Astrocyte (in vitro differentiated cells and primary cell): ENCODE data around the gene IL1RAP. TPM values are rescaled to one million over a fixed set of nuclear protein-coding genes. Genes with fewer than 3 reads are reported as not detected.

ENCODE experiments used
- DNase-seq: peaks from one replicate; pipeline ENCODE4 v3.0.0-alpha.2; 2010; ENCODE audit warnings: low read depth
- FAIRE-seq: peaks from 2 replicates; lab custom pipeline; 2011; peaks lifted over from hg19 to GRCh38; lab: Jason Lieb, UNC
- H2AFZ ChIP-seq: 2 replicates; pipeline ENCODE4 v1.6.0; 2012; ENCODE audit warnings: low read depth, low read length, inconsistent platforms
- H3K27ac ChIP-seq: 2 replicates; pipeline ENCODE4 v1.5.1; 2011; ENCODE audit warnings: low read depth, low read length, inconsistent platforms
- H3K27me3 ChIP-seq: 2 replicates; pipeline ENCODE4 v1.6.0; 2011; ENCODE audit warnings: low read length, inconsistent platforms; ENCODE audit not compliant: insufficient read depth
- H3K36me3 ChIP-seq: 2 replicates; pipeline ENCODE4 v1.5.1; 2011; ENCODE audit warnings: low read length, inconsistent platforms; ENCODE audit not compliant: insufficient read depth
- H3K4me1 ChIP-seq: 2 replicates; pipeline ENCODE4 v1.5.1; 2011; ENCODE audit warnings: low read length, inconsistent platforms; ENCODE audit not compliant: insufficient read depth
- H3K4me2 ChIP-seq: 2 replicates; pipeline ENCODE4 v1.6.0; 2012; ENCODE audit warnings: low read length, inconsistent platforms
- H3K4me3 ChIP-seq: 2 replicates; pipeline ENCODE4 v1.5.1; 2011; ENCODE audit warnings: low read depth, mild to moderate bottlenecking, low read length, inconsistent platforms; ENCODE audit not compliant: insufficient read depth
- H3K79me2 ChIP-seq: 2 replicates; pipeline ENCODE4 v1.6.0; 2012; ENCODE audit warnings: mild to moderate bottlenecking, low read length, inconsistent platforms; ENCODE audit not compliant: insufficient read depth
- H3K9ac ChIP-seq: 2 replicates; pipeline ENCODE4 v1.6.0; 2012; ENCODE audit warnings: mild to moderate bottlenecking, low read length, inconsistent platforms
- H3K9me3 ChIP-seq: 2 replicates; pipeline ENCODE4 v1.5.1; 2012; ENCODE audit warnings: low read depth, mild to moderate bottlenecking, low read length, inconsistent platforms; ENCODE audit not compliant: insufficient read depth
- H4K20me1 ChIP-seq: 2 replicates; pipeline ENCODE4 v1.6.0; 2012; ENCODE audit warnings: low read length, inconsistent platforms; ENCODE audit not compliant: insufficient read depth
- H3K27ac Mint-ChIP-seq: one replicate; pipeline ENCODE4 v1.8.0; 2021; ENCODE audit warnings: mild to moderate bottlenecking, mixed read lengths; ENCODE audit not compliant: unreplicated experiment
- H3K27me3 Mint-ChIP-seq: one replicate; pipeline ENCODE4 v1.8.0; 2021; ENCODE audit warnings: low read depth, mixed read lengths; ENCODE audit not compliant: unreplicated experiment
- H3K36me3 Mint-ChIP-seq: one replicate; pipeline ENCODE4 v1.8.0; 2021; ENCODE audit warnings: low read depth, mixed read lengths; ENCODE audit not compliant: unreplicated experiment
- H3K4me1 Mint-ChIP-seq: one replicate; pipeline ENCODE4 v1.8.0; 2021; ENCODE audit warnings: low read depth, mixed read lengths; ENCODE audit not compliant: unreplicated experiment
- H3K4me3 Mint-ChIP-seq: one replicate; pipeline ENCODE4 v1.8.0; 2021; ENCODE audit warnings: mild to moderate bottlenecking, moderate library complexity, mixed read lengths; ENCODE audit not compliant: unreplicated experiment
- H3K9me3 Mint-ChIP-seq: one replicate; pipeline ENCODE4 v1.8.0; 2021; ENCODE audit warnings: mild to moderate bottlenecking, mixed read lengths; ENCODE audit not compliant: unreplicated experiment
- EZH2 ChIP-seq: IDR thresholded peaks from 2 replicates; pipeline ENCODE4 v1.6.1; 2012; ENCODE audit warnings: mild to moderate bottlenecking, low read length, inconsistent platforms; ENCODE audit not compliant: insufficient read depth
- total RNA-seq: library from RNA; stranded (reverse); gene quantifications from 2 replicates; pipeline ENCODE4 v1.2.1, GENCODE V29; 2021
- TF ChIP-seq, protein P1 (sequence below): IDR thresholded peaks from 2 replicates; pipeline ENCODE4 v1.5.1; 2011; ENCODE audit warnings: low read depth, mild to moderate bottlenecking, inconsistent platforms, low read length, moderate library complexity; ENCODE audit not compliant: insufficient read depth

Gene IL1RAP
- total RNA-seq, 1 donor from 2014 or later, result 19.4 TPM

DNA sequence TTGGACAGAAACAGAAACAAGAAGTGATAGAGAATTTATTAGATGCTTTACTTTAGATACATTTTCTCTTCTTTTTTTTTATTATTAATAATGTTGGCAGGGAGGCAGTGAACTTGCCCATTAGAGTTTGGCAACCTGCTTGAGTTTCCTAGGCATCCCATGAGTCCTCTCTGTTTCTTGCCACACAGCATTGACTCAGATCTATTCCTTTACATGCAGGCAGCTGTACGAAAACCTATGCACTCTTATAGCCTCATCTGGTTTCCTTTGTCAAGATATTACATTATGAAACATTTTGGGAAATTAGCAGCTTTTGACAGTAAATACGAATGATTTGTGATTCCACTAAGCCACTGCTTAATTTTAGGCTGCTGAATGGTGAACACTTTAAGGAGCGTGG, 23.3 kb downstream of the IL1RAP start:
- DNase-seq, result no peak
- no peak overlapping the region for H2AFZ ChIP-seq
- no peaks in the 10 kb centered on the region for H3K27me3 ChIP-seq
- Mint-ChIP-seq H3K4me1 (peaks cover 21% of the 10 kb centered on the region), H3K27ac (no peak overlapping the region), H3K9me3 (no peaks in the 10 kb centered on the region), H3K27me3 (no peaks in the 10 kb centered on the region), H3K36me3 (no peaks in the 10 kb centered on the region), H3K4me3 (no peak overlapping the region)
- H3K36me3 ChIP-seq, result no peaks in the 10 kb centered on the region
- TF ChIP-seq, protein P1, sequence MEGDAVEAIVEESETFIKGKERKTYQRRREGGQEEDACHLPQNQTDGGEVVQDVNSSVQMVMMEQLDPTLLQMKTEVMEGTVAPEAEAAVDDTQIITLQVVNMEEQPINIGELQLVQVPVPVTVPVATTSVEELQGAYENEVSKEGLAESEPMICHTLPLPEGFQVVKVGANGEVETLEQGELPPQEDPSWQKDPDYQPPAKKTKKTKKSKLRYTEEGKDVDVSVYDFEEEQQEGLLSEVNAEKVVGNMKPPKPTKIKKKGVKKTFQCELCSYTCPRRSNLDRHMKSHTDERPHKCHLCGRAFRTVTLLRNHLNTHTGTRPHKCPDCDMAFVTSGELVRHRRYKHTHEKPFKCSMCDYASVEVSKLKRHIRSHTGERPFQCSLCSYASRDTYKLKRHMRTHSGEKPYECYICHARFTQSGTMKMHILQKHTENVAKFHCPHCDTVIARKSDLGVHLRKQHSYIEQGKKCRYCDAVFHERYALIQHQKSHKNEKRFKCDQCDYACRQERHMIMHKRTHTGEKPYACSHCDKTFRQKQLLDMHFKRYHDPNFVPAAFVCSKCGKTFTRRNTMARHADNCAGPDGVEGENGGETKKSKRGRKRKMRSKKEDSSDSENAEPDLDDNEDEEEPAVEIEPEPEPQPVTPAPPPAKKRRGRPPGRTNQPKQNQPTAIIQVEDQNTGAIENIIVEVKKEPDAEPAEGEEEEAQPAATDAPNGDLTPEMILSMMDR, result no peak
- no peak for TF ChIP-seq EZH2
- H3K27ac ChIP-seq, result no peak overlapping the region
- H4K20me1 ChIP-seq, result no peaks in the 10 kb centered on the region
- FAIRE-seq, result no peak
- no peaks in the 10 kb centered on the region for H3K9me3 ChIP-seq
- H3K9ac ChIP-seq, result no peak overlapping the region
- peaks cover 3% of the 10 kb centered on the region for H3K79me2 ChIP-seq
- no peak overlapping the region for H3K4me2 ChIP-seq
- peaks cover 18% of the 10 kb centered on the region for H3K4me1 ChIP-seq
- H3K4me3 ChIP-seq, result no peak overlapping the region

DNA sequence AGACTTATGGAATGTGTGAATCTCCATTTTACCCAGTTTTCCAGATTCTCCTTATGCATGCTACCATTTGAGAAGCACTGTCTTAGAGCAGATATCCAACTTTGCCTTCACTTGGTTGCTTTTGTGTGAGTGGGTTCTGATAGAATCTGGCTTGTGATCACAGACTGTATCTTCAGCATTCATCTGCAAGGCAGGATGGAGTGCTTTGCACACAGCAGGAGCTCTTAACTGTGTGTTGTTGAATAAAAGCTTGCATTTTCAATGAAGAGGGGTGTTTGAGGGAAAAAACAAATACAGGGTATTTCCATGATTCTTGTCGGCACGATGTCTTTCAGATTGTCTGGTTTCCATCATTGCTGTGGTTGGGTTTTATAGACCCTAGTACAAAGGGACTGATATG, 24.4 kb downstream of the IL1RAP start:
- TF ChIP-seq EZH2, result no peak
- TF ChIP-seq, protein P1, result no peak
- no peaks in the 10 kb centered on the region for H3K36me3 Mint-ChIP-seq
- no peaks in the 10 kb centered on the region for H3K27me3 Mint-ChIP-seq
- H3K27ac Mint-ChIP-seq, result no peak overlapping the region
- Histone ChIP-seq H3K9ac (no peak overlapping the region), H3K27me3 (no peaks in the 10 kb centered on the region), H3K79me2 (no peaks in the 10 kb centered on the region), H3K4me1 (peaks cover 12% of the 10 kb centered on the region), H2AFZ (no peak overlapping the region), H3K36me3 (no peaks in the 10 kb centered on the region), H4K20me1 (no peaks in the 10 kb centered on the region), H3K4me3 (no peak overlapping the region), H3K9me3 (no peaks in the 10 kb centered on the region), H3K4me2 (no peak overlapping the region), H3K27ac (no peak overlapping the region)
- DNase-seq, result no peak
- no peaks in the 10 kb centered on the region for H3K9me3 Mint-ChIP-seq
- H3K4me1 Mint-ChIP-seq, result peaks cover 15% of the 10 kb centered on the region
- FAIRE-seq, result no peak
- no peak overlapping the region for H3K4me3 Mint-ChIP-seq

DNA sequence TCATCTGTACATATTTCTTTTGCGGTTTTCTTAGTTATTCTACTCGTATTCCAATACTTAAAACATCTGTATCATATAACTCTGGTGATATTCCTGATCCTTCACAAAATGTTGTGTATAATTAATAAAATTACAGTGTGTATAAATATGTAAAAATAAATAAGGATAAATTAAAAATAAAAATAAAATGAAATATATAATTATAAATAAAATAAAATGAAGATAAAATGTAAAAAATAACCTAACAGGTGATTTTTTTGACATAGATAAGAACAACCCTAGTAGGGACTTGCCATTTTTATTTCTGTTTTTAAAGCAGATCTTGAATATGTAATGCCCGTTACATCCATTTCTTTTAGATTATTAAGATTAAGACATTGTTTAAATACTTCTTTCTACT, 25.6 kb downstream of the IL1RAP start:
- Histone ChIP-seq H3K27me3 (no peaks in the 10 kb centered on the region), H3K79me2 (no peaks in the 10 kb centered on the region), H2AFZ (no peak overlapping the region), H3K27ac (no peak overlapping the region), H3K4me1 (peaks cover 2% of the 10 kb centered on the region), H3K4me3 (no peak overlapping the region), H3K36me3 (no peaks in the 10 kb centered on the region), H3K9ac (no peak overlapping the region), H3K4me2 (no peak overlapping the region), H4K20me1 (no peaks in the 10 kb centered on the region), H3K9me3 (no peaks in the 10 kb centered on the region)
- Mint-ChIP-seq H3K4me1 (peaks cover 8% of the 10 kb centered on the region), H3K4me3 (no peak overlapping the region), H3K36me3 (no peaks in the 10 kb centered on the region), H3K9me3 (no peaks in the 10 kb centered on the region), H3K27ac (no peak overlapping the region), H3K27me3 (no peaks in the 10 kb centered on the region)
- DNase-seq (no peak), FAIRE-seq (no peak)
- no peak for TF ChIP-seq EZH2
- TF ChIP-seq, protein P1, result no peak
